ENCODE measurements around the gene CRYAB.

DNA sequence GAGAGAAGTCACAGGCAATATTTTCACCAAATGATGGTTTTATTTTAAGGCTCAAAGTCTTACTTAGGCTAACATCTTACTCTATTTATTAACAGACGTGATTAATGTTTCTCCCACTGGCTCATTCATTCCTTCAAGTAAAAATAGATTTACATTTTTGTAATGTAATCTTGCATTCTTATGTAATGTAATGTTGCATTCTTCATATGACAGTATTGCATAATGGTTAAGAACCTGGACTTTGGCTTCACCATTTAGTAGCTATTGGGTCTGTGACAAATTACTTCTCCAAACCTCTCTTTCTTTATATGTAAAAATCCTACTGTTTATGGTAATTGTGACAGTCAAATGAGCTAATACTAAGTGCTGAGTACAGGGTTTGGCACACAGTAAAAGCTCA lies 22.3 kb upstream of the CRYAB start:
- no peak for TF ChIP-seq POLR2A (IDR thresholded peaks at IDR 0.05)
- TF ChIP-seq CTCF (IDR thresholded peaks at IDR 0.05), result no peak
- TF ChIP-seq POLR2AphosphoS5 (IDR thresholded peaks at IDR 0.05), result no peak

Data from prostate gland (tissue), 2 donors.